ENCODE results near the gene VAV2. TPM values are rescaled to one million over a fixed set of nuclear protein-coding genes. Genes with fewer than 3 reads are reported as not detected.

VAV2 gene
- polyA plus RNA-seq, 1 of the 3 experiments (the other 2 are of a cell fraction): 14.9 TPM

DNA sequence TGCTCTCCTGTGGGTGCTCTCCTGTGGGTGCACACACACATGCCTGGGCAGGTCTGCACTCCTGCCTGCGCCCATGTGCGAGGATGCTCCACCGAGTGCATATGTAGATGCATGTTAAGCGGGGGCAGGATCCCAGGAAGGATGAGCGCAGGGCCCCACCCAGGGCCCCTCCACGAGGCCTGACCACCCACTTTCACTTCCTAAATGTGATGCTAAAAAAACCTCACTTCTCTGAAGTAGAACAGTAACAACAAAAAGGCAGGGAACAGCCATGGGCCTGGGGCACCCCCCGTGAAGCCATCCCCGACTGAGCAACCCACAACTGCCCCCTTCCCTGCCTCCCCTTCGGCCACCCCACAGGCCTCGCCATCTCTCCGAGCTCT, 205.8 kb downstream of the VAV2 start:
- Histone ChIP-seq H3K4me1 (ENCODE audit: control insufficient read depth in 1 of 2, insufficient read depth in 2 of 2, low read depth in 1 of 2, low read length in 1 of 2) (peaks cover 0 to 26% of the 10 kb centered on the region in 2 experiments; a peak in 2 of 4 replicates), H3K9ac (no peak overlapping the region), H3K36me3 (replicated peaks in 1 of 2; ENCODE audit: control insufficient read depth in 1 of 2, insufficient read depth in 2 of 2, low read length in 1 of 2) (peaks cover 0 to 32% of the 10 kb centered on the region in 2 experiments)

DNA sequence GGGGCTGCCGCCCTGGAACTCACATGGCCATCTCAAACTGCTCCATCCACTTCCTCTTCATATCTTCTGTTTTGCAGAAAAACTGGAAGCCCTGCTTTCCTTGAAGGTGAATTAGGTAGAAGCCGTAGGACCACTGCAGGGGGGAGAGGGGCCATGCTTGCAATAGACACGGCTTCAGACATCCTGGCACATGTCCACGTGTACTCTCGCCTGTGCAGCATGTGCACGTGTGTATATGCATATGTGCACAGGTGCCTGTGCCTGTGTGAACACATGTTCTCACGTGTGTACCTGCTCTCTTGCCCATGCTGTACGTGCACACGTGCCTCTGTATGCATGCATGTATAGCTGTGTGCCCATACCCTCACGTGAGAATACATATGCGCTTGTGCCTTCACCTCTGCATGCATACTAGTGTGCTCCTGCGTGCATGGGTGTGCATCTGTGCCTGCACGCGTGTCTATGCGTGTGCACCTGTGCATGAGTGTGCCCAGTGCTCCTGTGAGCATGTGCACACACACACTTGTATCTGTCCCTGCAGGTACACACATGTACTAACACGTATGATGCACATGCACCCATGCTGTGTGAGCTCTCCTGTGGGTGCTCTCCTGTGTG, 206.3 kb downstream of the VAV2 start:
- WGBS (ENCODE audit: low lambda C conversion rate): 94% methylated on average over 10 of the region's 16 CpGs
- Histone ChIP-seq H3K9me3 (no peaks in the 10 kb centered on the region), H3K4me1 (ENCODE audit: control insufficient read depth in 1 of 2, insufficient read depth in 2 of 2, low read depth in 1 of 2, low read length in 1 of 2) (peaks cover 0 to 26% of the 10 kb centered on the region in 2 experiments; a peak in 2 of 4 replicates), H3F3A (replicated peaks; ENCODE audit: insufficient read depth) (peaks cover 4% of the 10 kb centered on the region), H2AFZ (ENCODE audit: low read depth) (no peak overlapping the region), H3K9ac (no peak overlapping the region), H3K27me3 (ENCODE audit: insufficient read depth) (no peaks in the 10 kb centered on the region), H3K4me3 (ENCODE audit: low read depth in 2 of 2, low read length in 1 of 2) (no peak overlapping the region), H3K4me2 (no peak overlapping the region), H3K9me2 (no peaks in the 10 kb centered on the region), H4K20me1 (ENCODE audit: insufficient read depth) (no peaks in the 10 kb centered on the region), H3K27ac (ENCODE audit: low read depth in 2 of 2, low read length in 1 of 2) (no peak overlapping the region), H3K36me3 (replicated peaks in 1 of 2; ENCODE audit: control insufficient read depth in 1 of 2, insufficient read depth in 2 of 2, low read length in 1 of 2) (peaks cover 0 to 33% of the 10 kb centered on the region in 2 experiments), H3K79me2 (ENCODE audit: insufficient read depth) (no peaks in the 10 kb centered on the region)
- no peak for DNase-seq
- POLR2A ChIA-PET: no interaction called here
- TF ChIP-seq NRF1 (IDR thresholded peaks at IDR 0.05; ENCODE audit: low read depth, low read length) (no peak), SIN3A (IDR thresholded peaks at IDR 0.05; ENCODE audit: borderline replicate concordance, low read depth, low read length) (no peak), RCOR1 (IDR thresholded peaks at IDR 0.05; ENCODE audit: low read length) (no peak), FOXM1 (IDR thresholded peaks at IDR 0.05; ENCODE audit: low read depth) (no peak), EZH2phosphoT487 (IDR thresholded peaks at IDR 0.05; ENCODE audit: borderline replicate concordance, low read depth) (no peak), MEF2A (IDR thresholded peaks at IDR 0.05; ENCODE audit: borderline replicate concordance, low read depth) (no peak), RXRA (IDR thresholded peaks at IDR 0.05; ENCODE audit: borderline replicate concordance, low read depth) (no peak), RFX5 (IDR thresholded peaks at IDR 0.05; ENCODE audit: low read length) (no peak), NFIC (IDR thresholded peaks at IDR 0.05; ENCODE audit: borderline replicate concordance) (no peak), RAD21 (IDR thresholded peaks at IDR 0.05; ENCODE audit: low read length) (no peak), CHD2 (IDR thresholded peaks at IDR 0.05; ENCODE audit: low read length, partially characterized antibody) (no peak), SMC3 (IDR thresholded peaks at IDR 0.05; ENCODE audit: low read depth, low read length) (no peak), FOSL2 (IDR thresholded peaks at IDR 0.05; ENCODE audit: borderline replicate concordance, low read depth) (no peak), YY1 (IDR thresholded peaks at IDR 0.05; ENCODE audit: low read depth) (no peak), GATA2 (CRISPR knock-in tag; IDR thresholded peaks at IDR 0.05) (no peak), GABPA (IDR thresholded peaks at IDR 0.05; ENCODE audit: low read depth) (no peak), JUND (IDR thresholded peaks at IDR 0.05) (no peak)
- TF ChIP-seq, protein P1, sequence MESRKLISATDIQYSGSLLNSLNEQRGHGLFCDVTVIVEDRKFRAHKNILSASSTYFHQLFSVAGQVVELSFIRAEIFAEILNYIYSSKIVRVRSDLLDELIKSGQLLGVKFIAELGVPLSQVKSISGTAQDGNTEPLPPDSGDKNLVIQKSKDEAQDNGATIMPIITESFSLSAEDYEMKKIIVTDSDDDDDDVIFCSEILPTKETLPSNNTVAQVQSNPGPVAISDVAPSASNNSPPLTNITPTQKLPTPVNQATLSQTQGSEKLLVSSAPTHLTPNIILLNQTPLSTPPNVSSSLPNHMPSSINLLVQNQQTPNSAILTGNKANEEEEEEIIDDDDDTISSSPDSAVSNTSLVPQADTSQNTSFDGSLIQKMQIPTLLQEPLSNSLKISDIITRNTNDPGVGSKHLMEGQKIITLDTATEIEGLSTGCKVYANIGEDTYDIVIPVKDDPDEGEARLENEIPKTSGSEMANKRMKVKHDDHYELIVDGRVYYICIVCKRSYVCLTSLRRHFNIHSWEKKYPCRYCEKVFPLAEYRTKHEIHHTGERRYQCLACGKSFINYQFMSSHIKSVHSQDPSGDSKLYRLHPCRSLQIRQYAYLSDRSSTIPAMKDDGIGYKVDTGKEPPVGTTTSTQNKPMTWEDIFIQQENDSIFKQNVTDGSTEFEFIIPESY (IDR thresholded peaks at IDR 0.05; ENCODE audit: borderline replicate concordance, low read depth): no peak
- TF ChIP-seq, protein P2, sequence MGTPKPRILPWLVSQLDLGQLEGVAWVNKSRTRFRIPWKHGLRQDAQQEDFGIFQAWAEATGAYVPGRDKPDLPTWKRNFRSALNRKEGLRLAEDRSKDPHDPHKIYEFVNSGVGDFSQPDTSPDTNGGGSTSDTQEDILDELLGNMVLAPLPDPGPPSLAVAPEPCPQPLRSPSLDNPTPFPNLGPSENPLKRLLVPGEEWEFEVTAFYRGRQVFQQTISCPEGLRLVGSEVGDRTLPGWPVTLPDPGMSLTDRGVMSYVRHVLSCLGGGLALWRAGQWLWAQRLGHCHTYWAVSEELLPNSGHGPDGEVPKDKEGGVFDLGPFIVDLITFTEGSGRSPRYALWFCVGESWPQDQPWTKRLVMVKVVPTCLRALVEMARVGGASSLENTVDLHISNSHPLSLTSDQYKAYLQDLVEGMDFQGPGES (IDR thresholded peaks at IDR 0.05; ENCODE audit: low read depth, low read length): no peak
- TF ChIP-seq, protein P3, sequence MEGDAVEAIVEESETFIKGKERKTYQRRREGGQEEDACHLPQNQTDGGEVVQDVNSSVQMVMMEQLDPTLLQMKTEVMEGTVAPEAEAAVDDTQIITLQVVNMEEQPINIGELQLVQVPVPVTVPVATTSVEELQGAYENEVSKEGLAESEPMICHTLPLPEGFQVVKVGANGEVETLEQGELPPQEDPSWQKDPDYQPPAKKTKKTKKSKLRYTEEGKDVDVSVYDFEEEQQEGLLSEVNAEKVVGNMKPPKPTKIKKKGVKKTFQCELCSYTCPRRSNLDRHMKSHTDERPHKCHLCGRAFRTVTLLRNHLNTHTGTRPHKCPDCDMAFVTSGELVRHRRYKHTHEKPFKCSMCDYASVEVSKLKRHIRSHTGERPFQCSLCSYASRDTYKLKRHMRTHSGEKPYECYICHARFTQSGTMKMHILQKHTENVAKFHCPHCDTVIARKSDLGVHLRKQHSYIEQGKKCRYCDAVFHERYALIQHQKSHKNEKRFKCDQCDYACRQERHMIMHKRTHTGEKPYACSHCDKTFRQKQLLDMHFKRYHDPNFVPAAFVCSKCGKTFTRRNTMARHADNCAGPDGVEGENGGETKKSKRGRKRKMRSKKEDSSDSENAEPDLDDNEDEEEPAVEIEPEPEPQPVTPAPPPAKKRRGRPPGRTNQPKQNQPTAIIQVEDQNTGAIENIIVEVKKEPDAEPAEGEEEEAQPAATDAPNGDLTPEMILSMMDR (IDR thresholded peaks at IDR 0.05): no peak
- CTCF ChIA-PET: interaction anchor here (16.1 kb wide), 1 partner anchor 208 kb away, joined by 236 read pairs; the partner anchor contains the start of gene VAV2

More for the DNA sequence above, 205.8 kb downstream of the VAV2 start:
- Histone ChIP-seq H3K27me3 (ENCODE audit: insufficient read depth) (no peaks in the 10 kb centered on the region), H2AFZ (ENCODE audit: low read depth) (no peak overlapping the region), H3K4me2 (no peak overlapping the region), H3F3A (replicated peaks; ENCODE audit: insufficient read depth) (peaks cover 4% of the 10 kb centered on the region), H3K9me2 (no peaks in the 10 kb centered on the region), H4K20me1 (ENCODE audit: insufficient read depth) (no peaks in the 10 kb centered on the region), H3K9me3 (no peaks in the 10 kb centered on the region), H3K4me3 (ENCODE audit: low read depth in 2 of 2, low read length in 1 of 2) (no peak overlapping the region), H3K79me2 (ENCODE audit: insufficient read depth) (no peaks in the 10 kb centered on the region), H3K27ac (ENCODE audit: low read depth in 2 of 2, low read length in 1 of 2) (no peak overlapping the region)
- TF ChIP-seq YY1 (IDR thresholded peaks at IDR 0.05; ENCODE audit: low read depth): no peak
- ChIA-PET POLR2A (no interaction called here), CTCF (interaction anchor here (16.1 kb wide), 1 partner anchor 207 kb away, joined by 236 read pairs; the partner anchor contains the start of gene VAV2)
- DNase-seq: no peak
- WGBS (ENCODE audit: low lambda C conversion rate): 96% methylated on average over 5 of the region's 11 CpGs

Measured in SK-N-SH (cell line).